Brain microvascular endothelial cell (primary cell): Measurements from ENCODE around the gene CNTNAP2.

Experiments
- DNase-seq: peaks from one replicate; pipeline ENCODE4 v3.0.0-alpha.2; 2020
- H3K27ac ChIP-seq: fragments of 250-450 bp; sonication (Bioruptor Pico); 2 replicates; pipeline ENCODE4 v1.5.1; 2020; ENCODE audit warnings: mild to moderate bottlenecking, moderate library complexity
- H3K27me3 ChIP-seq: fragments of 250-450 bp; sonication (Bioruptor Pico); replicated peaks from 2 replicates; pipeline ENCODE4 v1.5.1; 2020; ENCODE audit warnings: mild to moderate bottlenecking
- H3K36me3 ChIP-seq: fragments of 250-450 bp; sonication (Bioruptor Pico); replicated peaks from 2 replicates; pipeline ENCODE4 v1.5.1; 2020; ENCODE audit warnings: mild to moderate bottlenecking
- H3K4me3 ChIP-seq: 2 replicates; pipeline ENCODE4 v1.5.1; 2011; ENCODE audit warnings: low read depth, mild to moderate bottlenecking, control low read depth, low read length, moderate library complexity
- in situ Hi-C: cut with HindIII; loops from 2 replicates; pipeline ENCODE4 v1.10.0; 2017; ENCODE audit warnings: low sequenced_read_pairs, low pct_ligation_motif_present
- TF ChIP-seq, protein P1 (sequence below): IDR thresholded peaks from 2 replicates; pipeline ENCODE4 v1.5.1; 2011; ENCODE audit warnings: low read depth, mild to moderate bottlenecking, moderate library complexity, low read length, control low read depth, inconsistent platforms; ENCODE audit errors: missing control alignments

The CNTNAP2 gene

GRCh38 chr7:148110097-148110868, 1993.7 kb downstream of the CNTNAP2 start:
- Histone ChIP-seq H3K36me3 (no peaks in the 10 kb centered on the region), H3K27ac (no peak overlapping the region), H3K4me3 (no peak overlapping the region), H3K27me3 (no peaks in the 10 kb centered on the region)
- TF ChIP-seq, protein P1, sequence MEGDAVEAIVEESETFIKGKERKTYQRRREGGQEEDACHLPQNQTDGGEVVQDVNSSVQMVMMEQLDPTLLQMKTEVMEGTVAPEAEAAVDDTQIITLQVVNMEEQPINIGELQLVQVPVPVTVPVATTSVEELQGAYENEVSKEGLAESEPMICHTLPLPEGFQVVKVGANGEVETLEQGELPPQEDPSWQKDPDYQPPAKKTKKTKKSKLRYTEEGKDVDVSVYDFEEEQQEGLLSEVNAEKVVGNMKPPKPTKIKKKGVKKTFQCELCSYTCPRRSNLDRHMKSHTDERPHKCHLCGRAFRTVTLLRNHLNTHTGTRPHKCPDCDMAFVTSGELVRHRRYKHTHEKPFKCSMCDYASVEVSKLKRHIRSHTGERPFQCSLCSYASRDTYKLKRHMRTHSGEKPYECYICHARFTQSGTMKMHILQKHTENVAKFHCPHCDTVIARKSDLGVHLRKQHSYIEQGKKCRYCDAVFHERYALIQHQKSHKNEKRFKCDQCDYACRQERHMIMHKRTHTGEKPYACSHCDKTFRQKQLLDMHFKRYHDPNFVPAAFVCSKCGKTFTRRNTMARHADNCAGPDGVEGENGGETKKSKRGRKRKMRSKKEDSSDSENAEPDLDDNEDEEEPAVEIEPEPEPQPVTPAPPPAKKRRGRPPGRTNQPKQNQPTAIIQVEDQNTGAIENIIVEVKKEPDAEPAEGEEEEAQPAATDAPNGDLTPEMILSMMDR, result no peak
- no peak for DNase-seq
- in situ Hi-C loops, result no loop called here

- in situ Hi-C loops, result no loop called here
- no peaks in the 10 kb centered on the region for H3K36me3 ChIP-seq
Observed at GRCh38 chr7:148114804-148115203, 1998.2 kb downstream of the CNTNAP2 start.

DNA sequence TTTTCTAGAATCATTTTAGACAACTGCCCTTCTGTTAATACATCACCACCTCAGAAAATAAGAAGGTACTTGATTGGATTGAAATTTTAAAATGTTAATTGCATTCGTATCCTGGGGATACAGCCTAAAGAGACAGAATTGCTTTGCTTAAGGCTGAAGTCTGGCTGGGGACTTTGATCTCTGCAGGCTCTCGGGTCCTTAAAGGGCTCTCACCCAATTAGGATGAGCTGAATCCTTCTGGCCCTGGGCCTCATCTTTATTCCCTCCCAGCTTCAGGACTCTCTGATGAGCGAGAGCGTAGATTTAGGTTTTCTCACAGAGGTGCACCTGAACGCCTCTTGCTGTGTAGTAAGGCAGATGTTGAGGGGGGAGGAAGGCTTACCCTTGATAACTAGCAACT, 1998.7 kb downstream of the CNTNAP2 start:
- DNase-seq, result no peak
- in situ Hi-C loops, result no loop called here
- H3K27me3 ChIP-seq, result no peaks in the 10 kb centered on the region
- H3K36me3 ChIP-seq, result no peaks in the 10 kb centered on the region
- no peak overlapping the region for H3K27ac ChIP-seq
- TF ChIP-seq, protein P1, result no peak
- H3K4me3 ChIP-seq, result no peak overlapping the region

More at GRCh38 chr7:148114804-148115203, 1998.2 kb downstream of the CNTNAP2 start:
- TF ChIP-seq, protein P1, result no peak
- no peaks in the 10 kb centered on the region for H3K27me3 ChIP-seq
- no peak for DNase-seq
- no peak overlapping the region for H3K4me3 ChIP-seq
- H3K27ac ChIP-seq, result no peak overlapping the region

DNA sequence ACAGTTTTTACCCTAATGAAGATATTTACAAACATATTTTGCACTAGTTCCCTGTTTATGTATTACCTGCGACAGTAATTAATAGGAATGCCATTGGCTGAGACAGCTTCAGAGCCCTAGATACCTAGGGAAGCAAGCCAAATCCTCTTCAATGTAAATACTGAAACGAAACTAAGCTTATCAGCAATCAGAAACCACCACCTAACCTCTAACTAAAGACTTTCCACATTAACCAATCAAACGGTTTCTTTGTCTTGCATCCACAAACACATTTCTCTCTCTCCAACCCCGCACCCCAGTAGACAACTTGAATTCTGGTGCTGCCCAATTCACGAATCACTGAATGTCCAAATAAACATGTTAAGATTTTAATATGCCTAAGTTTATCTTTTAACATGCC, 1999.6 kb downstream of the CNTNAP2 start:
- no peak for DNase-seq
- TF ChIP-seq, protein P1, result no peak
- Histone ChIP-seq H3K27ac (no peak overlapping the region), H3K4me3 (no peak overlapping the region), H3K27me3 (no peaks in the 10 kb centered on the region), H3K36me3 (no peaks in the 10 kb centered on the region)
- in situ Hi-C loops, result no loop called here

GRCh38 chr7:148116829-148117403, 2000.3 kb downstream of the CNTNAP2 start:
- Histone ChIP-seq H3K27me3 (no peaks in the 10 kb centered on the region), H3K36me3 (no peaks in the 10 kb centered on the region), H3K4me3 (no peak overlapping the region), H3K27ac (no peak overlapping the region)
- TF ChIP-seq, protein P1, result no peak
- in situ Hi-C loops, result no loop called here
- DNase-seq, result no peak
